Neural progenitor cell (in vitro differentiated cells): Measurements from ENCODE around the gene CERS3. TPM values are rescaled to one million over a fixed set of nuclear protein-coding genes. Genes with fewer than 3 reads are reported as not detected.

Source experiments
- DNase-seq: peaks from one replicate; pipeline ENCODE4 v3.0.0-alpha.2; 2016; ENCODE audit warnings: low spot score
- H2AFZ ChIP-seq: fragments of 200-600 bp; sonication (generic); replicated peaks from 2 replicates; pipeline ENCODE4 v1.6.1; 2016; ENCODE audit warnings: antibody characterized with exemption
- H3F3A ChIP-seq: fragments of 200-600 bp; sonication (generic); 2 replicates; pipeline ENCODE4 v1.6.1; 2016; ENCODE audit warnings: antibody characterized with exemption, low read depth
- H3K27ac ChIP-seq: fragments of 200-600 bp; sonication (generic); 2 replicates; pipeline ENCODE4 v1.5.1; 2016; ENCODE audit warnings: mild to moderate bottlenecking
- H3K27me3 ChIP-seq: fragments of 200-600 bp; sonication (generic); 2 replicates; pipeline ENCODE4 v1.6.1; 2016; ENCODE audit warnings: mild to moderate bottlenecking, moderate library complexity
- H3K36me3 ChIP-seq: fragments of 200-600 bp; sonication (generic); 2 replicates; pipeline ENCODE4 v1.5.1; 2016
- H3K4me1 ChIP-seq: fragments of 200-600 bp; sonication (generic); 2 replicates; pipeline ENCODE4 v1.6.1; 2016; ENCODE audit warnings: mixed run types
- H3K4me2 ChIP-seq: fragments of 200-600 bp; sonication (generic); 2 replicates; pipeline ENCODE4 v1.6.1; 2016
- H3K4me3 ChIP-seq: fragments of 200-600 bp; sonication (generic); 2 replicates; pipeline ENCODE4 v1.5.1; 2016
- H3K79me2 ChIP-seq: fragments of 200-600 bp; sonication (generic); 2 replicates; pipeline ENCODE4 v1.6.1; 2016; ENCODE audit warnings: low read depth
- H3K9ac ChIP-seq: fragments of 200-600 bp; sonication (generic); 2 replicates; pipeline ENCODE4 v1.6.1; 2016
- H3K9me3 ChIP-seq: fragments of 200-600 bp; sonication (generic); 2 replicates; pipeline ENCODE4 v1.5.1; 2016; ENCODE audit warnings: low read depth
- H4K20me1 ChIP-seq: fragments of 200-600 bp; sonication (generic); 2 replicates; pipeline ENCODE4 v1.6.1; 2016; ENCODE audit warnings: low read depth
- H3K27ac Mint-ChIP-seq: 3 replicates; pipeline ENCODE4 v1.8.0; 2021; ENCODE audit warnings: mixed read lengths
- H3K27me3 Mint-ChIP-seq: 2 replicates; pipeline ENCODE4 v1.8.0; 2022; ENCODE audit warnings: low read depth, mild to moderate bottlenecking, inconsistent platforms, moderate library complexity, mixed read lengths; ENCODE audit not compliant: insufficient read depth
- H3K36me3 Mint-ChIP-seq: 3 replicates; pipeline ENCODE4 v1.8.0; 2021; ENCODE audit warnings: mixed read lengths
- H3K4me1 Mint-ChIP-seq: 3 replicates; pipeline ENCODE4 v1.8.0; 2021; ENCODE audit warnings: mixed read lengths
- H3K4me3 Mint-ChIP-seq: 3 replicates; pipeline ENCODE4 v1.8.0; 2021; ENCODE audit warnings: mild to moderate bottlenecking, moderate library complexity, mixed read lengths
- H3K9me3 Mint-ChIP-seq: 3 replicates; pipeline ENCODE4 v1.8.0; 2020; ENCODE audit warnings: mixed read lengths
- CTCF ChIP-seq: fragments of 200-600 bp; sonication (generic); IDR thresholded peaks from 2 replicates; pipeline ENCODE4 v1.5.1; 2017; ENCODE audit warnings: antibody characterized with exemption, mild to moderate bottlenecking
- EZH2 ChIP-seq: fragments of 200-600 bp; sonication (generic); IDR thresholded peaks from 2 replicates; pipeline ENCODE4 v1.6.1; 2017; ENCODE audit warnings: antibody characterized with exemption, mild to moderate bottlenecking, moderate library complexity
- EZH2phosphoT487 ChIP-seq: fragments of 200-600 bp; sonication (generic); IDR thresholded peaks from 2 replicates; pipeline ENCODE4 v1.6.1; 2017; ENCODE audit warnings: antibody characterized with exemption
- total RNA-seq: library from RNA; depleted of rRNA; stranded (reverse); fragments of >200 nt; gene quantifications from 2 replicates; pipeline ENCODE4 v1.2.3, GENCODE V29; 2015; ENCODE audit warnings: low replicate concordance

CERS3 gene
- total RNA-seq, 1 donor from 2014 or later = not detected

- Histone ChIP-seq H3K36me3 (no peaks in the 10 kb centered on the region), H3K4me2 (no peak overlapping the region), H3K27me3 (no peaks in the 10 kb centered on the region), H4K20me1 (no peaks in the 10 kb centered on the region), H3K9me3 (no peaks in the 10 kb centered on the region), H3K4me3 (no peak overlapping the region), H3K27ac (no peak overlapping the region), H3K79me2 (no peaks in the 10 kb centered on the region), H2AFZ (no peak overlapping the region), H3K9ac (no peak overlapping the region), H3F3A (peaks cover 4% of the 10 kb centered on the region), H3K4me1 (peaks cover 8% of the 10 kb centered on the region)
- Mint-ChIP-seq H3K9me3 (peaks cover 5% of the 10 kb centered on the region), H3K27me3 (peaks cover 3% of the 10 kb centered on the region), H3K36me3 (no peaks in the 10 kb centered on the region), H3K4me1 (peaks cover 35% of the 10 kb centered on the region), H3K27ac (no peak overlapping the region), H3K4me3 (no peak overlapping the region)
- no peak for TF ChIP-seq EZH2phosphoT487
- no peak for TF ChIP-seq EZH2
- no peak for DNase-seq
Measured at GRCh38 chr15:100466073-100466472, 62.7 kb downstream of the CERS3 start.

- Histone ChIP-seq H3K79me2 (no peaks in the 10 kb centered on the region), H3K36me3 (no peaks in the 10 kb centered on the region), H3K9ac (no peak overlapping the region), H3F3A (peaks cover 8% of the 10 kb centered on the region), H3K27ac (no peak overlapping the region), H3K4me1 (peaks cover 8% of the 10 kb centered on the region), H3K4me3 (no peak overlapping the region), H3K27me3 (no peaks in the 10 kb centered on the region), H3K4me2 (peak overlapping the region; percentile 43), H3K9me3 (no peaks in the 10 kb centered on the region), H4K20me1 (no peaks in the 10 kb centered on the region), H2AFZ (no peak overlapping the region)
- Mint-ChIP-seq H3K9me3 (peaks cover 5% of the 10 kb centered on the region), H3K27me3 (peaks cover 3% of the 10 kb centered on the region), H3K4me1 (peaks cover 42% of the 10 kb centered on the region), H3K4me3 (peak overlapping the region; percentile 51), H3K27ac (peak overlapping the region; percentile 62), H3K36me3 (no peaks in the 10 kb centered on the region)
- TF ChIP-seq CTCF (no peak), EZH2 (no peak), EZH2phosphoT487 (no peak)
- peak; percentile 8 for DNase-seq
Measured at GRCh38 chr15:100464888-100465287, 63.9 kb downstream of the CERS3 start.

- Histone ChIP-seq H3K9me3 (no peaks in the 10 kb centered on the region), H3K4me3 (no peak overlapping the region), H3F3A (peaks cover 8% of the 10 kb centered on the region), H3K27me3 (no peaks in the 10 kb centered on the region), H4K20me1 (no peaks in the 10 kb centered on the region), H3K27ac (no peak overlapping the region), H3K4me2 (peak overlapping the region; percentile 43), H3K79me2 (no peaks in the 10 kb centered on the region), H3K4me1 (peaks cover 8% of the 10 kb centered on the region), H3K9ac (no peak overlapping the region), H3K36me3 (no peaks in the 10 kb centered on the region), H2AFZ (no peak overlapping the region)
- peaks cover 5% of the 10 kb centered on the region for H3K9me3 Mint-ChIP-seq
- no peaks in the 10 kb centered on the region for H3K36me3 Mint-ChIP-seq
- no peak for DNase-seq
- H3K27me3 Mint-ChIP-seq = peaks cover 3% of the 10 kb centered on the region
- peak overlapping the region; percentile 22 for H3K27ac Mint-ChIP-seq
- H3K4me1 Mint-ChIP-seq = peaks cover 42% of the 10 kb centered on the region
- TF ChIP-seq CTCF (no peak), EZH2phosphoT487 (no peak), EZH2 (no peak)
- H3K4me3 Mint-ChIP-seq = peak overlapping the region; percentile 13
Measured at GRCh38 chr15:100464256-100464655, 64.5 kb downstream of the CERS3 start.

GRCh38 chr15:100463515-100463914, 65.2 kb downstream of the CERS3 start:
- peaks cover 3% of the 10 kb centered on the region for H3K27me3 Mint-ChIP-seq
- peaks cover 42% of the 10 kb centered on the region for H3K4me1 Mint-ChIP-seq
- no peak for DNase-seq
- Histone ChIP-seq H3K9ac (no peak overlapping the region), H3K36me3 (no peaks in the 10 kb centered on the region), H3F3A (peaks cover 8% of the 10 kb centered on the region), H3K9me3 (peaks cover 4% of the 10 kb centered on the region), H2AFZ (no peak overlapping the region), H3K79me2 (no peaks in the 10 kb centered on the region), H3K4me1 (peaks cover 8% of the 10 kb centered on the region), H4K20me1 (no peaks in the 10 kb centered on the region), H3K4me3 (no peak overlapping the region), H3K27ac (no peak overlapping the region), H3K27me3 (no peaks in the 10 kb centered on the region), H3K4me2 (no peak overlapping the region)
- H3K4me3 Mint-ChIP-seq = no peak overlapping the region
- no peaks in the 10 kb centered on the region for H3K36me3 Mint-ChIP-seq
- H3K27ac Mint-ChIP-seq = peak overlapping the region; percentile 50
- TF ChIP-seq EZH2 (no peak), CTCF (no peak), EZH2phosphoT487 (no peak)
- H3K9me3 Mint-ChIP-seq = peaks cover 5% of the 10 kb centered on the region
